ENCODE measurements around the gene DIPK1B. TPM values are rescaled to one million over a fixed set of nuclear protein-coding genes. Genes with fewer than 3 reads are reported as not detected.

Gene DIPK1B
- total and polyA plus RNA-seq, 10 of the 15 experiments (the other 5 are each of a cell fraction or from before 2014, with no cell fraction given), result 0.08 to 0.28 (median 0.13) TPM; not detected in 3

GRCh38 chr9:136683755-136684154, 28.6 kb upstream of the DIPK1B start:
- RAD21 ChIA-PET (ENCODE audit: unreplicated experiment), result no interaction called here
- H3K27me3 ChIP-seq (replicated peaks in 1 of 2; ENCODE audit: control insufficient read depth in 2 of 2, insufficient read depth in 2 of 2, low read length in 1 of 2), result no peaks in the 10 kb centered on the region
- H3K27ac ChIP-seq (ENCODE audit: control insufficient read depth, insufficient read depth), result no peak overlapping the region
- no peak for DNase-seq (ENCODE audit: low read depth, low spot score)
- H3K36me3 ChIP-seq (ENCODE audit: control insufficient read depth in 2 of 2, insufficient read depth in 2 of 2, low read length in 1 of 2), result no peaks in the 10 kb centered on the region
- no peaks in the 10 kb centered on the region; the same call in none of the 2 replicates for H4K20me1 ChIP-seq (ENCODE audit: control insufficient read depth, insufficient read depth)
- POLR2A ChIA-PET, result interaction anchor here (1.3 kb wide), 1 partner anchor 11 kb away, joined by 3 read pairs; no protein-coding TSS in a partner anchor
- no peaks in the 10 kb centered on the region for H3K9me3 ChIP-seq (replicated peaks; ENCODE audit: control insufficient read depth, insufficient read depth, low read length)
- peaks cover 16% of the 10 kb centered on the region for H3K4me1 ChIP-seq (ENCODE audit: control insufficient read depth, insufficient read depth, low read length)
- H3K4me3 ChIP-seq, result no peak overlapping the region
- no peak overlapping the region for H2AFZ ChIP-seq (ENCODE audit: control insufficient read depth, low read depth, low read length)
- no peak for ATAC-seq
- no peak overlapping the region for H3K9ac ChIP-seq (ENCODE audit: control insufficient read depth, insufficient read depth, low read length)
- BruUV-seq (replicated peaks), result no TSS peak
- H3K79me2 ChIP-seq (ENCODE audit: control insufficient read depth, insufficient read depth, low read length), result peaks cover 7% of the 10 kb centered on the region
- no peak for FAIRE-seq
- 79% methylated on average over 14 of the region's 14 CpGs for WGBS (ENCODE audit: insufficient coverage, insufficient replicate concordance, low lambda C conversion rate, missing lambda C conversion rate)
- CTCF ChIA-PET, result interaction anchor here (3.0 kb wide), 1 partner anchor 12 kb away, joined by 13 read pairs; no protein-coding TSS in a partner anchor
- no peak overlapping the region for H3K4me2 ChIP-seq (ENCODE audit: control insufficient read depth, insufficient read depth)
- in situ Hi-C loops (cut with MboI) (no loop called here), intact Hi-C loops (cut with micrococcal nuclease; ENCODE audit: unreplicated experiment) (no loop called here)
- SMC1A ChIA-PET (ENCODE audit: uncharacterized antibody, unreplicated experiment), result no interaction called here
- TF ChIP-seq ZNF24 (IDR thresholded peaks at IDR 0.05) (no peak), RELA (IDR thresholded peaks at IDR 0.05; ENCODE audit: borderline replicate concordance, partially characterized antibody) (no peak), CBX3 (IDR thresholded peaks at IDR 0.05; ENCODE audit: borderline replicate concordance, low read depth) (no peak), CHD2 (IDR thresholded peaks at IDR 0.05; ENCODE audit: borderline replicate concordance, low read depth, low read length) (no peak), EGR1 (IDR thresholded peaks at IDR 0.05; ENCODE audit: borderline replicate concordance in 1 of 2, low read depth in 2 of 2, low read length in 2 of 2) (no peak), YY1 (IDR thresholded peaks at IDR 0.05; ENCODE audit: low read depth, low read length) (no peak), KLF5 (IDR thresholded peaks at IDR 0.05; ENCODE audit: partially characterized antibody) (no peak), SREBF2 (IDR thresholded peaks at IDR 0.05; ENCODE audit: low read length) (no peak), SPI1 (IDR thresholded peaks at IDR 0.05; ENCODE audit: borderline replicate concordance, insufficient read depth, low read depth, low read length) (no peak), RAD21 (IDR thresholded peaks at IDR 0.05; ENCODE audit: insufficient read depth, low read depth, low read length) (no peak), BMI1 (IDR thresholded peaks at IDR 0.05; ENCODE audit: borderline replicate concordance) (no peak), E2F8 (IDR thresholded peaks at IDR 0.05; ENCODE audit: low read depth, partially characterized antibody) (no peak)
- TF ChIP-seq, protein P1, sequence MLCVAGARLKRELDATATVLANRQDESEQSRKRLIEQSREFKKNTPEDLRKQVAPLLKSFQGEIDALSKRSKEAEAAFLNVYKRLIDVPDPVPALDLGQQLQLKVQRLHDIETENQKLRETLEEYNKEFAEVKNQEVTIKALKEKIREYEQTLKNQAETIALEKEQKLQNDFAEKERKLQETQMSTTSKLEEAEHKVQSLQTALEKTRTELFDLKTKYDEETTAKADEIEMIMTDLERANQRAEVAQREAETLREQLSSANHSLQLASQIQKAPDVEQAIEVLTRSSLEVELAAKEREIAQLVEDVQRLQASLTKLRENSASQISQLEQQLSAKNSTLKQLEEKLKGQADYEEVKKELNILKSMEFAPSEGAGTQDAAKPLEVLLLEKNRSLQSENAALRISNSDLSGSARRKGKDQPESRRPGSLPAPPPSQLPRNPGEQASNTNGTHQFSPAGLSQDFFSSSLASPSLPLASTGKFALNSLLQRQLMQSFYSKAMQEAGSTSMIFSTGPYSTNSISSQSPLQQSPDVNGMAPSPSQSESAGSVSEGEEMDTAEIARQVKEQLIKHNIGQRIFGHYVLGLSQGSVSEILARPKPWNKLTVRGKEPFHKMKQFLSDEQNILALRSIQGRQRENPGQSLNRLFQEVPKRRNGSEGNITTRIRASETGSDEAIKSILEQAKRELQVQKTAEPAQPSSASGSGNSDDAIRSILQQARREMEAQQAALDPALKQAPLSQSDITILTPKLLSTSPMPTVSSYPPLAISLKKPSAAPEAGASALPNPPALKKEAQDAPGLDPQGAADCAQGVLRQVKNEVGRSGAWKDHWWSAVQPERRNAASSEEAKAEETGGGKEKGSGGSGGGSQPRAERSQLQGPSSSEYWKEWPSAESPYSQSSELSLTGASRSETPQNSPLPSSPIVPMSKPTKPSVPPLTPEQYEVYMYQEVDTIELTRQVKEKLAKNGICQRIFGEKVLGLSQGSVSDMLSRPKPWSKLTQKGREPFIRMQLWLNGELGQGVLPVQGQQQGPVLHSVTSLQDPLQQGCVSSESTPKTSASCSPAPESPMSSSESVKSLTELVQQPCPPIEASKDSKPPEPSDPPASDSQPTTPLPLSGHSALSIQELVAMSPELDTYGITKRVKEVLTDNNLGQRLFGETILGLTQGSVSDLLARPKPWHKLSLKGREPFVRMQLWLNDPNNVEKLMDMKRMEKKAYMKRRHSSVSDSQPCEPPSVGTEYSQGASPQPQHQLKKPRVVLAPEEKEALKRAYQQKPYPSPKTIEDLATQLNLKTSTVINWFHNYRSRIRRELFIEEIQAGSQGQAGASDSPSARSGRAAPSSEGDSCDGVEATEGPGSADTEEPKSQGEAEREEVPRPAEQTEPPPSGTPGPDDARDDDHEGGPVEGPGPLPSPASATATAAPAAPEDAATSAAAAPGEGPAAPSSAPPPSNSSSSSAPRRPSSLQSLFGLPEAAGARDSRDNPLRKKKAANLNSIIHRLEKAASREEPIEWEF (IDR thresholded peaks at IDR 0.05; ENCODE audit: insufficient replicate concordance, low read depth, low read length), result no peak

Measured in GM12878 (cell line).